Measurements from ENCODE around the gene FSTL5.

Gene FSTL5

DNA sequence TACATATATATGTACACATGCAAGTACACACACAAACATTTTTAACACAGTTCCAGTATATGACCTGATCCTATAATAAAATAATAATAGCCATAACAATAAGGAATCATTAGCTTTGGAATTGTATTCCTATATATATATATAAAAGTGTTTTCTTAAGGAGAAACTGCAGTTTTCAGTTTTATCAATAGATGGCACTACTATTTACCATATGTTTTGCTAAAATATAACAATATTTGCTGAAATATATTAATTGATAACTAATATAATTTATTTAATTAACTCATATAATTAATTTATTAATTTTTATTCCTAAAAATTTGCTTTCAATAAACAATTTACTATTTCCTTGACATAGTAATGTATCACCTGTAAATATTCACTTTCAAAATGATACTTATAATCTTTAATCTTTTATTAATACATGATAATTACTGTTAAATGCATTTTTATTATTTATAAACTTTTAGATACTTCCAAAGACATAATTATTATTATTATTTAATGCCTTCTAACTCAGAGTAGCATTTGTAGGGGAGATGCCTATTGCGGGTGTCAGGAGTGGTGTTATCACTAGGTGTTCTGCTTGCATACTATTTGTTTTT lies 599.5 kb downstream of the FSTL5 start:
- DNase-seq: no peak

DNA sequence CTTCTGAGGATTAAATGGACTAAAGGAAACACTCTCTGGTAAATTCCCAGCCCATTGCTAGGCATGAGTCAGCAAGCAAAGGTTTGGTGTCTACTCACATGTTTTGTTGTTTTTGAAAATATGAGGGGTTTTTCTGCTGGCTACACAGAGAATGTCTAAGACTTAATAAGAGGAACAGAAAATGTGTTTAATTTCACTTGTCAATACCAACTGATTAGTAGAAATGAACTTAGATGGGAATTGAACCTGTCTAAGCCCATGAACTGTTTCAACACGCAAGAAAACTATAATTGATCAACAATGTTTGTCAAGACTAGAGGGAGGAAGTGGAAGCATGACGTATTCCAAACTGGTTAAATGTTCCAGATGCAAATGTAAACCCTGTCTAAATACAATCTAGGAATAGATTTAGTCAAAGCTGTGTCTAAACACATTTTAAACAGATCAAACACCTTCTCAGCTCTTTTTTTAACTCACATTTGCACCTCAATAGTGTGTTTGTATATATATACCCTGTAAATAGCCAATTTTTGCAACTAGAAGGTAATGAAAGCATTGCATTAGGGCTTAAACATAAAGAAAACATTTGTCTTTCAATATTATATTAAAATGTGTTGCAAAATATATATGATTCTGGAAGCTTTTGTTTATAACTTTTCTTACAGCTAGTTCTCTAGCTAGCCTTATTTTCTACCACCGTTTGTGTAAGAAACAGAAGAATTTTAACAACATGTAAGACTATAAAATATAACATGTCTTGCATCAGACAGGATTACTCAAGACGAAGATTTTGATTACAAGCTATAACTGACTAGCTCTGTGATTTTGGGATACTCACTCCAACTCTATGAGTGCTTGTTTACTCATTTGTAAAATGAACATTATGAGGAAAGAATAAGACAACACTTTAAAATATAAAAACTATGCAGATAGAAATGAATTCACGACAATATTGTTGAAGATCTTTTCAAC lies 607.8 kb downstream of the FSTL5 start:
- no peak for DNase-seq

DNA sequence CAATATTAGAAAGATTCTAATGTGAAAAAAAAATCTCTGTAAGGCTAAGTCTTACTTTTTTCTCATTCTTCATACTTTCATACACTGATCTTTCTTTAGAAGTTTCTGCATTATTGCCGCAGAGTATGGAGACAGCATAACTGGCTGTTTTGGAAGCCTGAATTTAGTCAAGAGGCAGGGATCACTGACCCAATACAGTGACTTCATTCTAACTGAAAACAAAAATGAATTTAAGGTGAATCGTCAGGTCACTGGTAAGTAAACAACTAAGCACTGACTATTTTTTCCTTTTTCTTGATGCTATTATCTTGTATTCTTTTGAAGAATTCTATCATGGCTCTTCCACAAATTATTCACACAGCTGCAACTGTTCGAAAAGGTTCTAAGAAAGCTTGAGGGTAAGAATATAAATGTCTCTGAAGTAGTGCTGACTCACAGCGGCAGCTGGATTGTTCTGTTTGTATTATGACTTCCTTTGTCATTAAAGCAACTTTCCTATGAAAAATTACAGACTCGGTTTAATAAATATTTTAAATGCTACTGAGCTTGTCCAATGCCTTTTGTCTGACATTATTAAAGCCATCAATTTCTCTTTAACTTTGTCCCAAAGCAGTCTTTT lies 609.3 kb downstream of the FSTL5 start:
- DNase-seq: no peak

DNA sequence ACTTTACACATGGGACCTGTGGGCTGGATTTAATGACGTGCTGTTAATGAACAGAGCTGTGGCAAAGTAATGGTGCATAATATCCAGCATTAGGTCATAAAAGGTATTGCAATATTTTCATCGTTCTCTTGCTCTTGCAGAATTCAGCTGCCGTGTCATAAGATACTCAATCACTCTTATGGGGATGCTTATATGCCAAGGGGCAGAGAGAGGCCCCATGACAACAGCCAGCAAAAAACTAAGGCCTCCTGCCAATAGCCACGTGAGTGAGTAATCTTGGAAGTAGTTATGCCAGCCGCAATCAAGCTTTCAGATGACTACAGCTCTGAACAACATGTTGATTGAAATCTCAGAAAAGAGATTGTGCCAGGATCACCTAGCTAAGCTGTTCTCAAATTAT lies 616.9 kb downstream of the FSTL5 start:
- DNase-seq: no peak

DNA sequence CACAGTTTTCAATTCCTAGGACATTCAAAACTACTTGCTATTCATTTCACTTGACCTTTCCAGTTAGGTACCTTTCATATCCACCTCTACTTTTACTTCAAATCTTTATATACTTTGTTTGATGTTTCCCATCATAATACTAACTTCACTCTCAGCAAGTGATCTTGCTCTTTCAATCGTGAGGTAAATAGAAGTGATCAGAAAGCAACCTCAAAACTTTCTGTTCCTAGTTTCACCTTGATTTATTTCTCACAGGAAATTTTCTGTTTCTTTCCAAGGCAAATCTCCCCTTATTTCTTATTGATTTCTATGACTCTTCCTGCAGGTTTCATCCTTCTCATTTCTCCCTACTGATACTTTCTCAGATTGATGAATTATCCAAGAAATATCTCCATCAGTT lies 623.5 kb downstream of the FSTL5 start:
- no peak for DNase-seq

DNA sequence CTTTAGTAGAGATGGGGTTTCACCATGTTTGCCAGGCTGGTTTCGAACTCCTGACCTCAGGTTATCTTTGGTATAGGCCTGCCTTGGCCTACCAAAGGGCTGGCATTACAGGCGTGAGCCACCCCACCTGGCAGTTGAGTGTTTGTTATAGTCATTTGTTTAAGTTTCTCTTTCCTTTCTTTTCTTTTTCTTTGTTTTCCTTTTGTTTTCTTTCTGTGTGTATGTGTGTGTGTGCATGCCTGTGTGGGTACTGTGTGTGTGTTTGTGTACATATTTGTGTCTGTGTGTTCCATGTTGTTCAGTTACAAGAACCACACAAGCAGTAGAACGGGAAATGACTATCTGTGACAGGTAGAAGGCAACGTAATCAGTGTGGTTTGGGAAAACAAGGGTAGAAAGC lies 624.9 kb downstream of the FSTL5 start:
- DNase-seq: no peak

DNA sequence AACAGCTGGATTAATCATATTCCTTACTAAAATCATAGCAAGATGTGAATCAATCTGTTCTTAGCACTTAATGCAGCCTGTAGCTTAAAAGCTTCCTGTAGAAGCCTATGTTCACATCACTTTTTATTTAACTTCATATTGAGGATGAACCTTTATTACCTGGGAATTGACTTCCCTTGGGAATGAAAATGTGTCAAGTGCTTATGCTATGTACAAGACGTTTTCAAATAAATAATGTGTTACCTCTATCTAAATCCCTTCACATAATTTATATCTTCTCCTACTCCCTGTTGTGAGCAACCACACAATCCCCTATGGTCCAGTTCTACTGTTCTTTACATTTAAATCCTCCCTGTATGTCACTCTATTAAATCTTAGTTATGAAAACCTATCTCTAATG lies 633.1 kb downstream of the FSTL5 start:
- no peak for DNase-seq

DNA sequence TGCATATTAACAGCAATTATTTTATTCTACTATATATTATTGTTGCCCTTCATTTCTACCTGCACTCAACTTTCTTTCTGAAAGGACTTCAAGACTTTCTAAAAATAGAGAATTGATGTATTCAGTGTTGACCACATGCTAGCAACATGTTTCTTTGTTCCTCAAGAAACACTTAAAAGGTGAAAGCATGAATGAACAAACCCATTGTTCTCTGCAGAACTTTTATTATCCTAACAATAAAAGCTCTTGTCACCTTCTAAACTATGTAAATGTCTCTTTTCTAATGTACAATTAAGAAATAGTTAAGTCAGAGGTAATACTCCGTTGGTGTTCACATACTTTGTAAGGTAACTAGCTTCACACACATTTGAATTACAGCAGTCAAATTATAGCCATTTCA lies 638.7 kb downstream of the FSTL5 start:
- no peak for DNase-seq

DNA sequence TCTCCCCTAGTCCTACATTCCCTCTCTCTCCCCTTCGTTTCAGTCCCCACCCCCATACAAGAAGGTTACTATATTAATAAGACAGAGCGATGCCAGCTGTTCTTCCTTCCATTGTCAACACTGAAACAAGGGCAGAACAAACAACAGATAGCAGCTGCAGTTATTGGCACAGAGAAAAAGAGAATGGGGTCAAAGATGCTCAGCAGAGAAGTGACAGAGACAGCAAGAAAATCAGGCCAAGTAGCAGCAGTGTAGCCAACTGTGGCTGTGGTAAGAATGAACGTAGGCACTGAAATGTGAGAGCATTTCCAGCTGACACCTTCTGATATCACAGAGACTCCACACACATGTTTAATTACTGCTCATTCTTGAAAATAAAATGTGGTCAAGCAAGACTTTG lies 641.8 kb downstream of the FSTL5 start:
- no peak for DNase-seq

DNA sequence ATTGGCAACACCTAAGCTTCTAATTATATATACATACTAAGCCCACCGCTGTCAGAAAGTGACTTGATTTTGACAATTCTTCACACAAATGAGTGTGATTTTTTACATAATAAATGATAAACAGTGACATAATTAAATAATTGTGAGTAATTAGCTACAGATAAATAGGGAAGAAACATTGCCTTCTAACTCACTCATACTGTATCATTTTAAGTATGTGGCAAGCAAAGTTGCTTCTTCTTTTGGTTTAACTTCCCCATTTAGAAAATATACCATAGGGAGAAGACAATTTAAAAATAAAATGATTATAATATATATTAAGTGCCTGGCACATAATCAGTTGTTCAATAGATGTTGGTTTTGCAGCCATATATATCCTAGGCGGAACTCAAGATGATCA lies 644.2 kb downstream of the FSTL5 start:
- no peak for DNase-seq

DNA sequence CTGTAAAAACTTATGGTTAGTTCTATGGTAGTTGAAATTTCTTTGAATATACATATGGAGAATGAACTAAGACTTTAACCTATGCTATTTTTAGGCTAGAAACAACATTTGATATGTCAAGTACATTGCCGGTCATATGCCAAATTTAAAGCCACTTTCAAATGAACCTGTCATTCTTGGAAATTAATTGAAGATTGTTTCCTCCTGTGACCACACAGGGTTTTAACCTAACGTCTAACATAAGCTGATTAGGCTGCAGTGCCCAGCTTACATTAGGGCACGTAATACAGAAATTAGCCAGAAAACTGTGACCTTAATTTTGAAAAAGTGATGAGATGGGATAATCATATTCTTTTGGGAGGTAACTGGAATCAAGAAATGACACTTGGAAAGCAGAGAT lies 645.9 kb downstream of the FSTL5 start:
- DNase-seq: no peak

DNA sequence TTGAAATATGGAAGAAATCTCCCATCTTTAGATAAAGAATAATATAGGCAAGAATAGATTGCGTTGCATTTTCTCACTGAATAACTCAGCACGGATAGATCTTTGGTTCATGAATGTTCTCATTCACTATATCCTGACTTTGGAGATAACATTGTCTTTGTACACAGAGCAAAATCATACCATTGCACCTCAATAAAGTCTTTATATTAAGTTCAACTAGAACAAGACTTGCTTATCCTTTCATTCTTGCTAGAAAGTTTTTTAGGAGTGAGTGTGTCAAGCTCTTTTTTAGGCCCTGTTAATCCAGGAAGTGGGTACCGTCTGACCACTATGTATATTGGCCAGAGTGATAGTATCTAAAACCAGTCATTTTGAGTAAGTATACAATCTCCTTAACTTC lies 658.7 kb downstream of the FSTL5 start:
- no peak for DNase-seq

DNA sequence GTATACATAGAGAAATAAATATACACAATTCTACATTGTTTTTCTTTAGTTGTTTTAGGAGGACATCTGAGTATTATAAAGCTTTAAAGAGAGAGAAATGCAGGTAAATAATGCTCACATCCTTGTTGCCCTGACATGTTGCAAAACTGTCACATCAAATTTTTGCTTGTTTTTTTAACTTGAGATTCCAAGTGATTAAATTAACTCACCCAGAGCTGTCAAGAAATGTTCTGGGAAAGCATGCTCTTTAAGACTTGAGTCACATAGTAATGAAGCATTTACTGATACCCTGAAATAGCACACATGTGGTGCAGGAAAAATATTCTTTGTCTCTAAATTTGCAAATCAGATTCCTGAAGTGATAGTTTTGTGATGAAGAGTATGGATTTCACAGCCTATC lies 665.6 kb downstream of the FSTL5 start:
- no peak for DNase-seq

DNA sequence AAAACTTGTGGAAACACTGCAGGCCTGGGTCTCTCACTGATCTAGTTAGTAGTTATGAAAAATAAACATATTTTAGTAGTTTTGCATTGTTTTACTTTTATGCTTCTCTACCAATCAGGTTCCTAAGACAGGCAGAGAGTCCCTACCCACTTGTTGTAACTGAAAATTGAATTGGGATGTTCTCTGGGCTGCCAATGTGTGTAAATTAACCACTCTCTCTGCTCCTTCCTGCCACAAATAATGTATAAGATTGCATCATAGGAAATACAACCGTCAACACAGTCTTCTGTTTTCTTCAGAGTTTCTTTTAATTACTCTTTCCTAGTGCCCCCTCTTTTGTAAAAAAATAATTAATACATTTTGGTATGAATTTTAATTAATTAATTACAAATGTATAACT lies 677.3 kb downstream of the FSTL5 start:
- no peak for DNase-seq

DNA sequence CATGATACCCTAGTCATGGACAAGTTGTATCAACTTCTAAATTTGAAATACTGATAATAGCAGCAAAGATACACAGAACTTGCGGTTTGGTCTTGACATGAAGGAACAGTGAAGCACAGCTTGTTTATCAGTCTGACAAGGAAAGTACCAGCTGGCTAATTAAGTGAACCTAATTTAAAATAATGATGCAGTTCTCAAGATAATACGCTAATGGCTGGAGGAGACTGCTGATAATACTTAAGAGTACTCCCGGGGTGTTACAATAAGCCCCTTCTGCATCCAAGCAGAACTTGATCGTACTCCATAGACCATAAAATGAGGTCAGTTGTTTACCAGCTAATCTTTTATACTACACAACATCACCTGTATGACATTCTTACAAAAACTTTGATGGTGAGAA lies 697.5 kb downstream of the FSTL5 start:
- DNase-seq: no peak

DNA sequence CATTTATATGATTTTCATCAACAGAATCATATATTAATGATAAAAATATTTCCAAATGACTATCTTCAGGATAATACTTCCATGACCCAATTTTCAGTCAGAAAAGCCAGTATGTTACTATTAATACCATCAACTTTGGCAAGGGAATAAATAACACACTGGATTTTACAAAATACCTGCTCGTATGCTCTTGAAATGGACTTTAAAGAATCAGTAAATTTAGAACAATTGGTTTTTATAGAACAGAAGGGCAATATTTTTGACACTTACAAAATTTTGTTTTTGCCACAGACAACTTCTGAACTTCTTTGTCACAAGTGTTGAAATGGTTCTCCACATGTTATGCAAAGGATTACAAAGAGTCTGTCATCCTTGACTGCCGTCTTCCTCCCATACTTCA lies 700.4 kb downstream of the FSTL5 start:
- DNase-seq: no peak

DNA sequence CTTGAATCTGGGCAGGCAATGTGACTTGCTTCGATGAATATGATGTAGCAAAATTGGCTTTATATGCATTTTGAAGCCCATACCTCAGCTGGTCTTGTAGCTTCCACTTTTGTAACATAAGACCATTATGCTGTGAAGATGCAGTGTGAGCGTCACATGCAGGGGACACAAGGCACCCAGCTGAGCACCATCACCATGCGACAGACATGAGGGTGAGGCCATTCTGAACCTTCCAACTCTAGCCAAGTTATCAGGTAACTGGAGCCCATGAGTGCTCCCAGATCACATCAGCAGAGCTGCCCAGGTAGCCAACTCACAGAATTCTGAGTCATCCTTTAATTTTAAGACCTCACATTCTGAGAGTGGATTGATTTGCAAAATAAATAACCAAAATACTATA lies 705.9 kb downstream of the FSTL5 start:
- DNase-seq: no peak

DNA sequence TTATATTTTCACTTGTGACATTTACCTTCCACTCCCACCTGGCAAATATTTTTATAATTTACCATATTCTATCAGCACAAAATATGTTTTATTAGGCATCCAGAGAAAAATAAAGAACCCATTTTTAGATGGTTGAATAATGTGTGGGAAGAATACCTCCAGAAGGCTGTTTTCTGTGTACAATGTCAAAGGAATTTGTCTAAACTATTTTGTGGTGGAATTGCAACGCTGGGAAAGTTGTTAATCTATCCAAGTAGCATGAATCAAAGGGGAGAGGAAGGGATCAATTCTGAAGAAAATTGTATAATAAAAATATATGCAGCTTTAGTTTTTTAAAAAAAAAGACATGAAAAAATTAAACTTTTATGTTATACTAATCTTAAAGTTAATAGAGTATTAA lies 706.5 kb downstream of the FSTL5 start:
- no peak for DNase-seq

DNA sequence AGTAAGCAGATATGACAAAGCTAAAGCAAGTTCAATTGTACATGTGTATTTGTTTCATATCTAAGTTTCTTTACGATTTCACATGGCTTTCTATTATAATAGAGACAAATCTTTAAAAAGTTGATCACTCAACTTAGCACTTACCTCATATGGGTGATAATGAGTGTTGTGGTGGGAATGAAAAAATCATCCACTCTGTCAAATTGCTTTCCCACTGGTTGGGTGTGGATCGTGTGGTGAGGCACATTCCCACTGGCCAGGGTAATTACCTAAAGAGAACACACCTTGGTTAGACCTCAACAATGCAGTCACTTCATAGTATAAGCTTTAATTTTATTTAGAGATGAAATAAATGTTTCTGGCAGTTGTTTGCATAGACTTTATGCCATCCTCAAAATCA lies 708.9 kb downstream of the FSTL5 start:
- no peak for DNase-seq

DNA sequence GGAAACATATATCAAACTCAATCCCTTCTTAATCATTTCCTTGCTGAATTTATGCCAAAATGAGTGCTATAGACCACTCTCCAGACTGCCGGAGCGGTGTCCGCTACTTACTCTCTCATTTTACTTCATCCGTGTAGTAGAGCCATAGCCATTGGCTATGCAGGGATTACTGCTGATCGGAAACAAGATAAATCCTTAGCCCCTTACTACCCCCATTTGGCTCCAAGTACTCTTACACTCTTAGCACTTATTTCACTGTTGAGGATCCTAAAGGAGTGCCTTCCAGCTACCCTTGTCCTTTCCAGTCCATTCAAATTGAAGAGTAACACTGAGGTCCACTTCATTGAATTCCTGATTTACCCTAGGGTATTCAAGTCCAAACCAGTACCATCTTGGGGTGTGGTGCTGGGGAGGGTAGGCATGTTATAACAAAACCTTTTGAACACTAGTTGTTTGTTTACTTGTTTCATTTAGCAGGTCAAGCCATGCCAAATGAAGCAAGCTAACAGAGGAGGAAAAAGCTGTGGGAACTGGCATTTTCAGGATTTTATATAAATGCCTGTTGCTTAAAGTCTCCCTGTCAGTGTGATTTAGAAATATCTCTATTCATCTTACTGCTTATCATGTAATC lies 715.1 kb downstream of the FSTL5 start:
- no peak for DNase-seq

DNA sequence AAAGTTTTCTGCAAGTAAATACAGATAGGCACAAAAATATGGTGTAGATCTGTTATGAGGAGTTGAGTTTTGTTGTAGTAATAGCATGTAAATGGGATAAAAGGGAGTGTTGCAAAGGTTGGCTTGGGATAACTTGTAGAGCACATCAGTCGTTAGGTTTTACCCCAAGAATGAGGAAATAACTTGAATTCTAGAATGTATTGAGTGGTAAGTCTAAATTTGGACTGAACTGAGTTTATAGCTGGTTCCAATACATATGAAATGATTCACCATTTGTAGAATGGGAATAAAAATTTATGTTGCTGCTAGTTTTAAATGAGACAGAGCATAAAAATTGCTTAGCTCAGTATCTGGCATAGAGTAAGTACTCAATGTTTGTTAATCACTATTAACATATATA lies 719.2 kb downstream of the FSTL5 start:
- no peak for DNase-seq

DNA sequence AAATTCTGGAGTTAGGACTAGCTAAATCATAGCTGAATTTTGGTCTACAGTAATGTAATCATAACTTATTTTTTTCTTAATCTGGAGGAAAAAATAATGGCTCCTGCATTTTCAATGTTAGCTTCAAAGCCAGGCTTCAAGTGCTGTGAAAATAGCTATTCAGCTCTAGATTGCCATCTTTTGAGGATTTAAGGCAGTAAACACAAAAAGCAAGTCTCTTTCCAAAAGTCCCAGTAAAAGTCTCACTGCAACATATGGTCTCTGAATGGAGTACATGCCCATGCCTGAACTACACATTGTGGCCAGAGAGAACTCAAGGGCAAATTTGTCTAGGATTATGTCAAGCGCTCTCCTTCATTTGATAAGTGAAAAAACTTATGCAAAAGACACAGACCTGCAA lies 720.9 kb downstream of the FSTL5 start:
- no peak for DNase-seq

DNA sequence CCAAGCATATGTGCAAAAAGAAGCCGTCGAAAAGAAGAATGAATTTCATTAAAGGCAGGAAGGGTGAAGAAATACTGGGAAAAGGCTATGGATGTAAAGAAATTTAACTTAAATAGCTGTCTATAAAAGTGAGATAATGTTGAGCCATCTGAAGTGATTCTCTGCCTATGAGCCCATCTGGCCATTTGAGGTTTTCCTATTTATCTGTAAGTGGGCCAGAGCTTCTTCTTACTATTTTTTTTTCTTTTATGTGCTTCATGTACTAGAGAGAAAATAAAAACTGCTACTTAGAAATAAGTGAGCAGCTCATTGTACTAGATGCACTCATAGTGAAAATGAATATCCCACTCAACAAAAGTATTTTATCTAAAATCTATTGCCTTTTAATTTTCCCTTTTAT lies 725.7 kb downstream of the FSTL5 start:
- no peak for DNase-seq

All from CD4-positive, alpha-beta T cell treated with Interleukin-4 for 1 hour (primary cell).